ENCODE results near the gene AURKB.

Gene AURKB

DNA sequence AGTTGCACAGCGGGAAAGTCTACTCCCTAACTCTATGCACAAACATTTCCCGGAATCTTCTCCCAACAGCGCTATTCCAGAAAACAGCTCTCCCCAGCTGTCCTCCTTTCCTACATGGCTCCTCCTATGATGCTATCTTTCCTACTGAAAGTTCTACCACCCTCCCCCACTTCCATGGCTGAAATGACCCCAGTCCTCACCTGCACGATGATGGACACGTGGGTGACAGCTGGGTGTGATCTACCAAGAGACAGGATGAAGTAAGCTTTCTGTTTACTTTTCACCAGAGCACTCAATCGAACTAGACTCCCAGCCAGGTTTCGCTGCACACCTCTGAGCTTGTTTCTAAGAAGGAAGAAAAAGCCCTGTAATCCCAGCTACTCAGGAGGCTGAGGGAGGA, 26.8 kb upstream of the AURKB start:
- ATAC-seq (replicated peaks) (no peak), DNase-seq (no peak)
- Mint-ChIP-seq H3K9me3 (no peaks in the 10 kb centered on the region), H3K36me3 (peaks cover 57 to 63% of the 10 kb centered on the region in 2 donors), H3K4me1 (peaks cover 13 to 27% of the 10 kb centered on the region in 2 donors), H3K27ac (peak overlapping the region; percentile 26), H3K27me3 (no peaks in the 10 kb centered on the region), H3K4me3 (no peak overlapping the region)

DNA sequence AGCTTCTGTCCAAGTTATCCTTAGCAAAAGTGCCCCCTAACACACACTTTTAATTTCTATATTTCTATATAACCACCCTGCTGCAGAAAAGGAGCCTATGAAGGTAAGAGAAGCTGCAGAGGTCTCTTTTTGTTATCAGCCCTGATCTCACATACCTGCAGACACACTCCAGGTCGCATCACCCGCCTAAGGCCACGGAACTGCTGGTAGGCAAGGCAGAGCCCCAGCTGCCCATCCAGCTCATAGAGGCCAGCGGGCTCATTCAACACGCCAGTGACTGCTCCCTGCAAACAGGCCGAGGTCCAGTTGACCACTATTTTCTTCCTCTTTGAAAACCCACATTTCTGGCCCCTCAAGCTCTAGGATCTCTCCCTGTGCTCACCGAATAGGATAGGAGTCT, 25.3 kb upstream of the AURKB start:
- no peak for ATAC-seq (replicated peaks)
- Mint-ChIP-seq H3K36me3 (peaks cover 70 to 77% of the 10 kb centered on the region in 2 donors), H3K9me3 (no peaks in the 10 kb centered on the region), H3K4me3 (no peak overlapping the region), H3K27me3 (no peaks in the 10 kb centered on the region), H3K4me1 (peaks cover 13 to 27% of the 10 kb centered on the region in 2 donors), H3K27ac (no peak overlapping the region)
- DNase-seq: no peak

DNA sequence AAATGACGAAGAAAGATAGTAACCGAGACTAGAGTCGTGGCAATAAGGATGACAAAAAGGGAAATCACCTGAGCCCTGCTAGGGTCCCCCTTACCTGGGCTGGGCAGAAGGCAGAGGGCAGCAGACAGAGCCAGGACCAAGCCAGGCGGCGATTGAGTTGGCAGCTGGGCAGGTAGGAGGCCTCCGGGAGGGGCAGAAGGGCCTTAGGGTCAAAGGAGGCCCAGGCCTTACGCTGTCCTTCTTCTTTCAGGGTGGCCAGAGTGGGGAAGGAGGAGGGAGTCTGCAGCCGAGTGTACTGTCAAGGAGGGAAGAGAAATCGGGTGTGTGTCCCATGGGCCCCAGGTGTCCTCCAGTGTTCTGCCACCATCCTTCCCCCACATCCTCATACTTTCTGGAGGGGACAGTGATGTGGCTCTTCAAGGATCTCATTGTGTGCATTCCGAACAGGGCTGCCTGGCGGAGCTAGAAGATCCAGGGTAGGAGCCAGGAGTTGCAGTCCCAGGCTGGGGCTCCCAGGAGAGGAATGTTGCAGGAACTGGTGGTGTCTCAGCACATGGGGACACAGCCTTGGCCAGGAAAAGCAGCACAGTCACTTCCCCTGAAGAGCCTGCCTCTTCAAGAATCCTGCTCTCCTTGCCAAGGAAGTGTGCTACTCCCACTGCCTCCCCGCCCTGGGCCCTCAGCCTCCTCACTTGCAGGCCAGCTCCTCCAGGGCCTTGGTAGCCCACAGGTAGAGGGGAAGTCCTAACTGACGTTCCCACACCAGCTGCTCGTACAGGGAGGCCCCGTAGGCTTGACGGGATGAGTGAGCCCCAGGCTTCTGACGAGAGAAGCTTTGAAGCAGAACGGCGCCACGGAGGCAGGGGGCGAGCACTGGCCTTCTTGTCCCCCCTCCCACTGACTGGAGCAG, 24.2 kb upstream of the AURKB start:
- Mint-ChIP-seq H3K9me3 (no peaks in the 10 kb centered on the region), H3K27me3 (no peaks in the 10 kb centered on the region), H3K4me3 (no peak overlapping the region), H3K4me1 (peaks cover 15 to 27% of the 10 kb centered on the region in 2 donors), H3K36me3 (peaks cover 74 to 78% of the 10 kb centered on the region in 2 donors), H3K27ac (peak overlapping the region; percentile 37)
- DNase-seq: no peak
- no peak for ATAC-seq (replicated peaks)

DNA sequence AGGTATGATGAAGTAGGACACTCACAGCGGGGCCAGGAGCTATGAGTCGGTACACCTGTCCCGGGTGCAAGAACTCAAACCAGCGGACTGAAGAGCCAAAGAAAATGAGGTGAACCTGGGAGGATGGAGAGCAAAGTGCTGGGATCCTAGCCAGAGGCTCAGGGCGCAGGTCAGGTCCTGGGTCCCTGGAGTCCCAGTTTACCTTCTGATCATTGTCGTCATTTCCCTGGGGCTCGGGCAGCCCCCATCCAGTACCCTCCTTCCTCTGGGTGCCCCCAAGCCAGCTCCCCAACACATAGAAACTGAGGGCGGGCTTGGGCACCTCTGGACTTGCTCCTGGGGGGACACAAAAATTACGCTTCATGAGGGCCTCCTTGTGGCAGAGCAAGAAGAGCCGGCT, 21.3 kb upstream of the AURKB start:
- no peak for ATAC-seq (replicated peaks)
- peak overlapping the region; percentile 56 for H3K27ac Mint-ChIP-seq
- peaks cover 79 to 89% of the 10 kb centered on the region in 2 donors for H3K36me3 Mint-ChIP-seq

DNA sequence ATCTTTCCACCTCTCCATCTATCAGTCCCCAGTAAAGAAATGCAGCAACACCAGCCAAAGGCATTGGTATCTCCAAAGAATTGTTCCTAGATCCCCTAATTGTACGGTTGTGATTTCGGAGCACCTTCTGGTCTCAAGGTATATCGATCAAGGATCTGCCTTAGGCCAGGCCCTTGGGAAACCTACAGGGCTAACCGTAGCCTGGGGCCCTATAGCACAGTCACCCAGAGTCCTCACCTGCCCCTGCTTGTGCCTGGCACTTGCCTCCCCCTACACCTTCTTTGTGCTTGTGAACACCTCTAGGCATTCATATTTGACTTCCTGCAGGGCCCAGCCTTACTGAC, 16.8 kb upstream of the AURKB start:
- Mint-ChIP-seq H3K4me1 (peaks cover 40 to 43% of the 10 kb centered on the region in 2 donors), H3K27ac (peak overlapping the region; percentile 96), H3K9me3 (peaks cover 0 to 1% of the 10 kb centered on the region in 2 donors), H3K27me3 (peaks cover 2 to 17% of the 10 kb centered on the region in 2 donors), H3K4me3 (peak overlapping the region; percentile 49 to 77), H3K36me3 (peaks cover 61 to 76% of the 10 kb centered on the region in 2 donors)
- no peak for ATAC-seq (replicated peaks)
- DNase-seq: no peak

More for the DNA sequence above, 21.3 kb upstream of the AURKB start:
- Mint-ChIP-seq H3K4me1 (peaks cover 20 to 24% of the 10 kb centered on the region in 2 donors), H3K27me3 (peaks cover 0 to 6% of the 10 kb centered on the region in 2 donors), H3K4me3 (no peak overlapping the region), H3K9me3 (no peaks in the 10 kb centered on the region)
- no peak for DNase-seq

DNA sequence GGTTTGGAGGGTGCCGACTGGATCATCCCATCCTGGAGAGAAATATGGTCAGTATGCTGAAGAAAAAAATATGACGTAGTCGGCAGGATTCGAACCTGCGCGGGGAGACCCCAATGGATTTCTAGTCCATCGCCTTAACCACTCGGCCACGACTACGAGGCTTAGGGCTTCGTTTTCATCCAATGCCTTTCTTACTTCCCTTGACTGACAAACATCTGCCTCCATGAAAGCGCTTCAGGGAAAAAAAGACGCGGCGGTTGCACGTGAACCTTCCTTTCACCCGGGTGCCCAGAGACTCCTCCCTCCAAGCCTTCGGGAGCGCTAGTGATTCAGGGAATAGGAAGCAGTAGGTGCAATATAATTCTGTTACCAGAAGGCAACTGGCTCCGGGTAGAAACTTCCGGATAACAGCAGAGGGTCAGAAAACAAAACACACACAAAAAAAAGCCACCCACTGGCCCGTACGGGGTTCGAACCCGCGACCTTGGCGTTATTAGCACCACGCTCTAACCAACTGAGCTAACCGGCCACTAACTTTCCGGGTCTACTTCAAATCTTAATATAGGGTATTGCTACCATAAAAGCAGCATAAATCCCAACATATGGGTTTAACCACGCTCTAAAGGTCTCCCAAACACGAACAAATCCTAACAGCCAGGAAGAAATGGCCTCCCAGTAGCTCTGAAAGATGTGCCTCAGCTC, 16.3 kb upstream of the AURKB start:
- peaks cover 60 to 74% of the 10 kb centered on the region in 2 donors for H3K36me3 Mint-ChIP-seq
- H3K4me1 Mint-ChIP-seq: peaks cover 44 to 46% of the 10 kb centered on the region in 2 donors
- H3K27me3 Mint-ChIP-seq: peaks cover 6 to 19% of the 10 kb centered on the region in 2 donors
- H3K9me3 Mint-ChIP-seq: peaks cover 0 to 1% of the 10 kb centered on the region in 2 donors
- peak; percentile 57 for DNase-seq
- no peak for ATAC-seq (replicated peaks)
- H3K27ac Mint-ChIP-seq: peak overlapping the region; percentile 96
- peak overlapping the region; percentile 49 to 77 for H3K4me3 Mint-ChIP-seq

DNA sequence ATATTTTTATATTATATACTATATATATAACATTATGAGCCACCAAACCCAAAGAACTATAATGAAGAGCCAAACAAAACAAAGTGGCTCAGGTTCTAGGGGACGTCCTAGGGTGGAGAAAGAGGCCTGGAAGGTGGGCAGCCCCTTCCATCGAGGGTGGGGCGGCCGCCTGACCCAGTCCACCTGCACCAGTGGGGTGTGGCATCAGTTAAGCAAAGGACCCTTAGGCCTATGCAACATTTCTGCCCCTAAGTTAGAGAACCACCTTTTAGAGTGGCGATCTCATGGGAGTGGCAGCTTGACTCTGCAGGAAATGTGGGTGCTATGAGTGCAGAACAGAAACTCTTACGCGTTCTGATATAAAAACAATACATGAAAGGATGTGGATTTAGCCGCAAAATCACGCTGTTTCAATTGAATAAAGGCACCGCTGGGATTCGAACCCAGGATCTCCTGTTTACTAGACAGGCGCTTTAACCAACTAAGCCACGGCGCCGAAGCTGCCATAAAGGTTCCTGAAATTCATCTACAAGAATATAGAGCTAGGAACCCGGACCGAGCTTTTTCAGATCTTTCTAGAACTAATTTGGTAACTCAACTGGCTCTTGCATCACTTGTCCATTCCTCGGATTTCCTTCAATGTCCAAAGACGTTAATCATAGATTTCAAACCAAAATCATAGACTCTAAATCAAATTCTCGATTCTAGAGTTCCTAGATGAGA, 15.6 kb upstream of the AURKB start:
- DNase-seq (peak; percentile 39), ATAC-seq (replicated peaks) (no peak)
- peak overlapping the region; percentile 96 for H3K27ac Mint-ChIP-seq

DNA sequence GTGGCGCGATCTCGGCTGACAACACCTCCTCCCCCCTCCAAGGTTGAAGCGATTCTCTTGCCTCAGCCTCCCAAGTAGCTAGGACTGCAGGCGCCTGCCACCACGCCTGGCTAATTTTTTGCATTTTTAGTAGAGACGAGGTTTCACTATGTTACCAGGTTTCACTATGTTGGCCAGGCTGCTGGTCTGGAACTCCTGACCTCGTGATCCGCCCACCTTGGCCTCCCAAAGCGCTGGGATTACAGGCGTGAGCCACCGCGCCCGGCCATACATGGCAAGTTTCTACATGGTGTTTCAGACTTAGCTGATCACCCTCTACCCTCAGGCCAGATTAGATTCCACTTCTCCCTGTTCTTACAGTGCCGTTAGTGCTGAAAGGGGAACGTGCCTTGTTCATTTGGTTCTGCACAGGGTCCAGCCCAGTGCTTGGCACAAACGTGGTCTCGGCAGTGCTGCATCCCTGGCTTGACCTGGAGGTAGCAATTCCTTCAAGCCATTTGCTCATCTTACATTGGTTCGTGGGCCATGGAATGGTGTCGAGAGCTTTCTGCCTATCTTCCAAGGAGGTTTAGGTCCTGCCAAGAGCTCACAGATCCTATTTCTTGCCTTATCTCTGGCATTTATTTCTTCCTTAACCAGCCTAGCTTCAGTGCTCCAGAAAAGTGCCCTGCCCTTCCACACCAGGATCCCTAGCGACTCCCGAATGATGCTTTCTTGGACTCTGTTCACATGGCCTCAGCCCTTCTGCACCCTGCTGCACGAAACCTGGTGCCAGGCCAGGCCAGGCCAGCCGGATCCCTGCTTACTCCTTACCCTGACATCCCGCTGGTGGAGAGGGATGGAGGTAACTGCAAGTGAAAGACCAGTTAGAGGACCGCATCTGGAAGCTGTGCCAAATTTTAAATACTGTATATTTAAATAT, 14.8 kb upstream of the AURKB start:
- ATAC-seq (replicated peaks) (no peak), DNase-seq (no peak)
- Mint-ChIP-seq H3K9me3 (peaks cover 0 to 3% of the 10 kb centered on the region in 2 donors), H3K27me3 (peaks cover 12 to 27% of the 10 kb centered on the region in 2 donors), H3K4me1 (peaks cover 54 to 56% of the 10 kb centered on the region in 2 donors), H3K36me3 (peaks cover 49 to 71% of the 10 kb centered on the region in 2 donors), H3K4me3 (peak overlapping the region; percentile 29 to 56), H3K27ac (peak overlapping the region; percentile 100)

More for the DNA sequence above, 15.6 kb upstream of the AURKB start:
- peaks cover 53 to 73% of the 10 kb centered on the region in 2 donors for H3K36me3 Mint-ChIP-seq
- peaks cover 49 to 51% of the 10 kb centered on the region in 2 donors for H3K4me1 Mint-ChIP-seq
- H3K4me3 Mint-ChIP-seq: peak overlapping the region; percentile 49 to 77
- peaks cover 0 to 1% of the 10 kb centered on the region in 2 donors for H3K9me3 Mint-ChIP-seq
- H3K27me3 Mint-ChIP-seq: peaks cover 7 to 23% of the 10 kb centered on the region in 2 donors

DNA sequence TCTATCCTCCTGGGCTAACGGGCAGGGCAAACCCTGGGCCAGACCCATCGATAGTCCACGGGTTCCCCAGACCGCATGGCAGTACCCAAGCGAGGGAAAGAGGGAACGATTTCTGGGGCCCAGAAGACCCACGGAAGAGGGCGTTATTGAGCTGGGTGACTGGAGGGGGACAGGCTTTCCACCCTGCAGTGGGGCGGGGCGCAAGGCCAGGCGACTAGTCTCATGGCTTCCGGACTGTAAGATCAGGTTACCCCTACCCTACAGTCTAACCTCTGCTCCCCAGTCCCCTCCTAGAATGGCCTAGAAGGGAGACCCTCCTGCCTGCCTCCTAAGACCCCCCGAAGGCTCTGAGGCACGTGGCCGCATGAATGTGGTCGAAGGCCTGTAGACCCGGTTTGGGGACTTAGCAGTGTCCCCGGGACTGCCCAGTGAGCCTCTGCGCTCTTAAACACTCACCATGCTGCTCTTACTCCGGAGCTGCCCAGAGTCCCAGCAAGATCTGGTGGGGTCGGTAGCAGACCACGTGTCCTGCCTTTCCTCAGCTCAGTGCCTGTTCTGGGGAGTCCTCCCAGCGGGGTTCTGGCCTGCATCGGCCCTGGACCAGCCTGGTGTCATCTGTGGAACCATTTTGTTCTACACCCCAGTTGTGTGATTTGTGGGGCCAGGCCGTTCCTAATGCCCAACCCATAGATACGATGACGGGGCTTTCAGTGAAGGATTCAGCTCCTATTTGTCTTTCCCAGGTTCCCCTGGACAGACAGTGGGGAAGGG, 13.2 kb upstream of the AURKB start:
- peak overlapping the region; percentile 89 to 99 for H3K4me3 Mint-ChIP-seq
- DNase-seq: peak; percentile 62
- H3K36me3 Mint-ChIP-seq: peaks cover 36 to 57% of the 10 kb centered on the region in 2 donors
- H3K4me1 Mint-ChIP-seq: peaks cover 54 to 61% of the 10 kb centered on the region in 2 donors
- peak overlapping the region; percentile 100 for H3K27ac Mint-ChIP-seq
- H3K27me3 Mint-ChIP-seq: peaks cover 12 to 27% of the 10 kb centered on the region in 2 donors
- ATAC-seq (replicated peaks): peak; percentile 24 to 27
- H3K9me3 Mint-ChIP-seq: peaks cover 0 to 3% of the 10 kb centered on the region in 2 donors

DNA sequence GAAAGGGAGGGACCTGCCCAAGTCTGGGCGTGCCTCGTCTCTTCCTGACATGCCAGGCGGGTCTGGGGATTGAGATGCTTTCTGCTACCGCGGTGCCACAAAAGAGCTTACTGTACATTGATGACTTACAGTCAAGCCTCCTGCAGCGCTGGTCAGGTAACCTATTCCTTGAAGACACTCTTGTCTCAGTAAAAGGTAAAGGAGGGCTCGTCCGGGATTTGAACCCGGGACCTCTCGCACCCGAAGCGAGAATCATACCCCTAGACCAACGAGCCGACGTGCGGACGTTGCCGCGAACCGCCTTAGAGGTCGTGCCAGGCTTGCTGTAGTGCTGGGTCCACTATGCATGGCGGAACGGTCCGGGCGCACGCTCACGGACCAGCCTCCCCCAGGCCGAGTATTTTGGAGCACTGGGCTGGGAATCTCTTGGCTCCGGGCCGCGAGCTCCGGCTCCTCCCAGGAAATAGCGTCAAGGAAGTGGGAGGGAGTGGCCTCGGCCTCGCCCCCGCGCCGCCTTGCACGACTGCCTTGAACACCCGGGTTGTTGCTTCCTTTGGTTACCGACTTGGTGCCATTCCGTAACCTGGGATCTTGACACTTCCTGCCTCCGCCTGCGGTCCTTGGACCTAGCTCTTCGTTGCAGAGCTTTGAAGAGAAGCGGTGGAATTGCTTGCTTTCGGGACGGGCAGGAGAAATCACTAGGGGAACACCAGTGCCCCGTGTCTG, 12.4 kb upstream of the AURKB start:
- DNase-seq: peak; percentile 90
- Mint-ChIP-seq H3K4me1 (peaks cover 52 to 60% of the 10 kb centered on the region in 2 donors), H3K27me3 (peaks cover 12 to 27% of the 10 kb centered on the region in 2 donors), H3K27ac (peak overlapping the region; percentile 100), H3K36me3 (peaks cover 33 to 50% of the 10 kb centered on the region in 2 donors), H3K4me3 (peak overlapping the region; percentile 89 to 99), H3K9me3 (peaks cover 0 to 3% of the 10 kb centered on the region in 2 donors)
- peak; percentile 51 to 62 for ATAC-seq (replicated peaks)

DNA sequence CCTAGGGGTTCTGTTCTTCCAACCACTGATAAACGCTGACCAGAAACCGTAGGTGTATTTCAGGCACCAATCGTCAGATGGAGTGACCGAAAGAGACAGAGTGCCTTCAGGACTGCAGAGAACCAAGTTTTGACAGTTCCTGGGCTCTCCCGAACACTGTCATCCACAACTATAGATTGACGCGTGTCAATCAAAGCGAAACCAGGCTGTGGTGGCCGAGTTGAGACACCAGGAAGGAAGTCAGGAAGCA, 11.9 kb upstream of the AURKB start:
- no peak for DNase-seq
- Mint-ChIP-seq H3K27ac (peak overlapping the region; percentile 100), H3K9me3 (peaks cover 0 to 3% of the 10 kb centered on the region in 2 donors), H3K27me3 (peaks cover 12 to 27% of the 10 kb centered on the region in 2 donors), H3K36me3 (peaks cover 28 to 45% of the 10 kb centered on the region in 2 donors), H3K4me3 (peak overlapping the region; percentile 89 to 99), H3K4me1 (peaks cover 48 to 55% of the 10 kb centered on the region in 2 donors)
- ATAC-seq (replicated peaks): peak; percentile 35 to 49

DNA sequence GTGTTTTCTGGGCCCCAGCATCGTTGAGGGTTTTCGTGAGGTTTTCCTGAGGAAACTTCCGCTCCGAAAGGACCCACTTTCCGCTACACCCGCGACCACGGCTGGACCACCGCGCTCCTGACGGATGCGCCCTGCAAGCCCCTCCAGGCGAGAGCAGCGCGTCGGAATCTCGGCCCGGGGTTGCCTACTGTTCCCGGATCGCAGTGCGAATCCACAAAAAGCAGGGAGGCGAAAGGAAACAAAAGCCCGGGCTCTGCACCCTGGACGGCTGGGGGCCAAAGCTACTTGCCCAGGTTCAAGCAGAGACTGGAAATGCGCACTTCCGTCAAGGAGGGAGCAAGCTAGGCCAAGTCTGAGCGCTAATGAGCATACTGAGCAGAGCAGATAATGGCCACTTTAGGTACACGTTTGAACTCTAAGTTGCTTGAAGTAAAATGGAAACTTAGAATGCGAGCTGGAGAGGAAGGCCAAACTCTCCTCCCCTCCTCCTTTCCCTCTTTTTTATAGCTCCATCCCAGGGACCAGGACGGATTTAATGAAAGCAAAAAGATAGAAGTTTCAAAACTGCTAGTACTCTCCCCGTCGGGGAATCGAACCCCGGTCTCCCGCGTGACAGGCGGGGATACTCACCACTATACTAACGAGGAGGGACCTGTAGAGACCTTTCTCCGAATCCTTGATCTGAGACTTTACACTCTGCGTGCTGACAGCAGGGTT, 11.4 kb upstream of the AURKB start:
- peak; percentile 60 to 67 for ATAC-seq (replicated peaks)
- Mint-ChIP-seq H3K27ac (peak overlapping the region; percentile 100), H3K36me3 (peaks cover 24 to 41% of the 10 kb centered on the region in 2 donors), H3K27me3 (peaks cover 12 to 23% of the 10 kb centered on the region in 2 donors), H3K9me3 (peaks cover 0 to 3% of the 10 kb centered on the region in 2 donors), H3K4me1 (peaks cover 44 to 50% of the 10 kb centered on the region in 2 donors), H3K4me3 (peak overlapping the region; percentile 89 to 99)
- peak; percentile 88 for DNase-seq
